ENCODE data around the gene FXYD6. TPM values are rescaled to one million over a fixed set of nuclear protein-coding genes. Genes with fewer than 3 reads are reported as not detected.

FXYD6 gene
- total RNA-seq, 6 experiments from 2014 or later = not detected

DNA sequence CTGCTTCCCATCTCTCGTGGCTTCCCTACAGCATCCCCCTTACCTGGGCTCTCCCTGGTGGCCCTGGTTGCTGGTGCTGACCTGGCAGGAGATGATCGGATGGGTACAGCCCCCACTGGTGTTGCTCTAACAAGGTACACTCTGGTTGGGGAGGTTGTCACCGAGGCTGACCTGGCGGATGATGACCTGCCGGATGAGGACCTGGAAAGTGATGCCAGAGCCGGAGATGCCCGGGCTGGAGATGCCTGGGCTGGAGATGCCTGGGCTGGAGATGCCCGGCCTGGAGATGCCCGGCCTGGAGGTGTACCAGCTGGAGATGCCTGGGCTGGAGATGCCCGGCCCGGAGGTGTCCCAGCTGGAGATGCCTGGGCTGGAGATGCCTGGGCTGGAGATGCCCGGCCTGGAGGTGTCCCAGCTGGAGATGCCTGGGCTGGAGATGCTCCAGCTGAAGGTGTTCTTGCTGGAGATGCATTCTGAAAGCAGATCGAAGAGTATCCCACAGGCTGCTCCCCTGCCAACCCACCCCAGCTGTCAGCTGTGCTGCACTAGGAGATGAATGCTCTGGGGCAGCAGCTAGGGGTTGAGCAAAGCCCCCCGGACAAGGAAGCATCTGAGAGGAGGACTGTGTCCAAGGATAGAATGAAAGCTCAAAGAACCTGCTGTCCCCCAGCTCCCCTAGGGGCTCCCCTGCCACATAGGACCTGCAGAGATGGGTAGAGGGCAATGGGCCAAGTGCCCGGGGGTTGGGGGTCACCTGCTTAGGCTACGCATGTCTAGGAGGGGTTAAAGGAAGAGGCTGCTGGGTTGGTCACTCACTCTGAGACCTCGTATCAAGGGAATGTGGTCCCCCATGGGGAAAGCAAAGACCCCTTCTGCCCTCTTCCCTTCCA is 42.2 kb upstream of the FXYD6 start:
- Mint-ChIP-seq H3K4me3 (no peak overlapping the region), H3K9me3 (no peaks in the 10 kb centered on the region), H3K27me3 (ENCODE audit: insufficient read depth) (peaks cover 43% of the 10 kb centered on the region), H3K27ac (no peak overlapping the region), H3K4me1 (ENCODE audit: low read depth) (no peaks in the 10 kb centered on the region), H3K36me3 (ENCODE audit: low read depth) (no peaks in the 10 kb centered on the region)
- DNase-seq = no peak
- TF ChIP-seq, protein P1, sequence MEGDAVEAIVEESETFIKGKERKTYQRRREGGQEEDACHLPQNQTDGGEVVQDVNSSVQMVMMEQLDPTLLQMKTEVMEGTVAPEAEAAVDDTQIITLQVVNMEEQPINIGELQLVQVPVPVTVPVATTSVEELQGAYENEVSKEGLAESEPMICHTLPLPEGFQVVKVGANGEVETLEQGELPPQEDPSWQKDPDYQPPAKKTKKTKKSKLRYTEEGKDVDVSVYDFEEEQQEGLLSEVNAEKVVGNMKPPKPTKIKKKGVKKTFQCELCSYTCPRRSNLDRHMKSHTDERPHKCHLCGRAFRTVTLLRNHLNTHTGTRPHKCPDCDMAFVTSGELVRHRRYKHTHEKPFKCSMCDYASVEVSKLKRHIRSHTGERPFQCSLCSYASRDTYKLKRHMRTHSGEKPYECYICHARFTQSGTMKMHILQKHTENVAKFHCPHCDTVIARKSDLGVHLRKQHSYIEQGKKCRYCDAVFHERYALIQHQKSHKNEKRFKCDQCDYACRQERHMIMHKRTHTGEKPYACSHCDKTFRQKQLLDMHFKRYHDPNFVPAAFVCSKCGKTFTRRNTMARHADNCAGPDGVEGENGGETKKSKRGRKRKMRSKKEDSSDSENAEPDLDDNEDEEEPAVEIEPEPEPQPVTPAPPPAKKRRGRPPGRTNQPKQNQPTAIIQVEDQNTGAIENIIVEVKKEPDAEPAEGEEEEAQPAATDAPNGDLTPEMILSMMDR (IDR thresholded peaks at IDR 0.05) = no peak

DNA sequence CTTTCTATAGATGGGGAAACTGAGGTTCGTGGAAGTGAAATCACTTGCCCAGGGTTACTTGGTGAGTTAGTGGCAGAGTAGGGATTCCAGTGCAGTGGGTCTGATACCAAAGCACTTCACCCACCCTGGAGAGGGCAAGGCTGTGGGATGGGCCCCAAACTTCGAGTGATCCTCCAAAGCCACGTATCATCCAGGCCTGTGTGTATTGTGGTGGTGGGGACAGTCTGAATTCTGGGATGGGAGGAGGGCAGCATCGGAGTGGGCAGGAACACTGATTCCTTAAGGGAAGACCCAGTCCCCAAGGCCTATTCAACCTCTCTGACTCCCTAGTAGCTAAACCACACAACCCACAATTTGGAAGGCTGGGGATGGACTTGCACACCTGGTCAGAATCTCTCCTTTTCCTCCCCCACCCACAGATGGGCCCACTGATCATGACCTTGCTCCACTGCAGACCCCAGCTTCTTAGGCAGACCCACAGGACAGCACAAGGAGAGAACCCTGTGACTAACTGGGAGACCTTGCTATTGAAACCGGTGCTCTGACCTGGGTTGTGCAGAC is 41.2 kb upstream of the FXYD6 start:
- H3K4me3 Mint-ChIP-seq = no peak overlapping the region
- TF ChIP-seq, protein P1 (IDR thresholded peaks at IDR 0.05) = no peak

DNA sequence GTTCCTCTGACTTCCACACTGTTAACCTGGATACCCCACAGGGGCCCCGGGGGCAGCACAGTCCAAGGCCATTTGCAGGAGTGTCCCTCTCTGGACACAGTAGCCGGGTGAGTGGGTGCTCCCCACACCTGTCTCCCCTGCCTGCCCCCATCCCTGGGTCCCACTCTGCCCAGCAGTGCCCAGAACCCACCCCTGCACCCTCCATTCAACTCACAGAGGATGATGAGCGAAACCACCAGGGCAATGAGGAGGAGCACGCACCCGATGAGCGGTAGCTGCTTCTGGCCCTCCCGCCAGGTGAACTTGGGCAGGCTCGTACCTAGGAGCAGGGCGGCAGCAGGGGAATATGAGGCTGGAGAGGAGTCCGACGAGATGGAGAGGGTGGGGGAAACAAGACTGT is 40.5 kb upstream of the FXYD6 start:
- peaks cover 57% of the 10 kb centered on the region for H3K27me3 Mint-ChIP-seq (ENCODE audit: insufficient read depth)
- H3K4me3 Mint-ChIP-seq = no peak overlapping the region
- DNase-seq = no peak
- TF ChIP-seq, protein P1 (IDR thresholded peaks at IDR 0.05) = no peak
- no peak overlapping the region for H3K27ac Mint-ChIP-seq
- no peaks in the 10 kb centered on the region for H3K4me1 Mint-ChIP-seq (ENCODE audit: low read depth)
- H3K9me3 Mint-ChIP-seq = no peaks in the 10 kb centered on the region
- no peaks in the 10 kb centered on the region for H3K36me3 Mint-ChIP-seq (ENCODE audit: low read depth)

More for the DNA sequence above, 41.2 kb upstream of the FXYD6 start:
- H3K4me1 Mint-ChIP-seq (ENCODE audit: low read depth) = no peaks in the 10 kb centered on the region
- DNase-seq = no peak
- no peaks in the 10 kb centered on the region for H3K9me3 Mint-ChIP-seq
- peaks cover 50% of the 10 kb centered on the region for H3K27me3 Mint-ChIP-seq (ENCODE audit: insufficient read depth)
- no peak overlapping the region for H3K27ac Mint-ChIP-seq
- no peaks in the 10 kb centered on the region for H3K36me3 Mint-ChIP-seq (ENCODE audit: low read depth)

DNA sequence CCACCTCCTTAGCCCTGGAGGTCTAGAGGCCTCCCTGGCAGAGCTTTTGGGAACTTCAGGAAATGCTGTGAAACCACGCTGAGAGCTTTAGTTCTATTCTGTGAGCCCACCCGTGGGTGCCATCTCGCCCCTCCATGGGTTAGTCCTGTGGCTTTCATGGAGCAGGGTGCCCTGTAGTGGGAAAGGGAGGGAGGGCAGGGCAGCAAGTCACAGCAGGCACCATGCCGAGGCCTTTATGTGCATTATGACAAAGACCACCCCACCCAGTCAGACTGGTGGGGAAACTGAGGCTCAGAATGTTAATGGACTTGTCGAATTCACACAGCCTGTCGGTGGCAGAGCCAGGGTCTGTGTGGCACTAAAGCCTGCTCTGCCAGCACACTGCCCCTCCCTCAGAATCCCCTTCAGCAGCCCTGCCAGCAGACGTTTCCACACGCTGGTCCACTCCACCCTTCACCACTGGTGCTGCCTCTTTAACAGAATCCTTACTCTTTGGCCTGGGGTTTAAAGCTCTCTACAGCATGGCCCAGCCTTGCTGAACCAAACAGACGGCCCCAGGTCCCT is 39.3 kb upstream of the FXYD6 start:
- no peak for DNase-seq
- TF ChIP-seq, protein P1 (IDR thresholded peaks at IDR 0.05) = no peak
- no peaks in the 10 kb centered on the region for H3K4me1 Mint-ChIP-seq (ENCODE audit: low read depth)
- H3K36me3 Mint-ChIP-seq (ENCODE audit: low read depth) = no peaks in the 10 kb centered on the region
- H3K4me3 Mint-ChIP-seq = no peak overlapping the region
- no peak overlapping the region for H3K27ac Mint-ChIP-seq
- H3K9me3 Mint-ChIP-seq = no peaks in the 10 kb centered on the region
- peaks cover 64% of the 10 kb centered on the region for H3K27me3 Mint-ChIP-seq (ENCODE audit: insufficient read depth)

DNA sequence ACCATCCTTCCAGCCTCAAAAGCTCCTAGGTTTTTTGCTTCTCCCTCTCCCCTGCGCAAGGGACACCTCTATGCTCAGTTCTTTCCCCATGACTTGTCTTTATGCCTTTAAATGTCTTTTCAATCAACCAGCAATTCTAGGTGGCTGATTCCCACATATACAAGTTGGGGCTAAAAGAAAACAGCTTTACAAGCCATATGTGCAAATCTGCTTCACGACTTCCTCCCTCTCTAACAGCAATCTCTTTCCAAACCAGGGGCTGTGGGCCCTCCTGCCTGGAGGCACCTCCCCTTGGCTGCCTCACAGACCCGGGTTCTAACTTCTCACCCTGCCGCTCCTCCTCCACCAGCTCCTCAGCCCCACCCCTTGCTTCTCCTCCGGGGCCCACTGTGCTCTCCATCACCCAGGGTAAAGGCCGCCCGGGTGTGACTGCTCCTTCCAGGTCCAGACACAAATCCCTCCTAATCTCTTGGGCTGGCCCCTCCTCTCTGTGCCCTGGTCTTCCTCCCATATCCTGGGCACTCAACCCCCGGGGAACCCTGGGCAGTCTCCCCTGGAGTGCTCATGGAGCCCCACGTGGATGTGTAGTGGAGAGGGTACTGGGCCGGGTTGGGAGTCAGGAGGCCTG is 38.6 kb upstream of the FXYD6 start:
- Mint-ChIP-seq H3K4me3 (no peak overlapping the region), H3K27ac (no peak overlapping the region), H3K27me3 (ENCODE audit: insufficient read depth) (peaks cover 63% of the 10 kb centered on the region), H3K36me3 (ENCODE audit: low read depth) (no peaks in the 10 kb centered on the region), H3K4me1 (ENCODE audit: low read depth) (no peaks in the 10 kb centered on the region), H3K9me3 (no peaks in the 10 kb centered on the region)
- DNase-seq = no peak
- TF ChIP-seq, protein P1 (IDR thresholded peaks at IDR 0.05) = no peak

Measured in HFFc6 (cell line).